WTC11 (cell line): ENCODE measurements around the gene ERMAP. TPM values are rescaled to one million over a fixed set of nuclear protein-coding genes. Genes with fewer than 3 reads are reported as not detected.

Experiments used
- ATAC-seq: fragments of 200-7000 bp; cut with Tn5 transposase; 2 replicates; pipeline ENCODE4 v1.10.0; 2021; ENCODE audit warnings: mild to moderate bottlenecking, moderate library complexity
- CTCF ChIA-PET: fragments of 300-600 bp; sonication (Branson Sonifier 250); formaldehyde crosslinking; loops from one replicate; lab custom pipeline; 2021; ENCODE audit warnings: antibody characterized with exemption; lab: Charles Lee
- POLR2A ChIA-PET: fragments of 350-600 bp; sonication (Branson Sonifier 250); formaldehyde crosslinking; loops from one replicate; lab custom pipeline; 2021; ENCODE audit warnings: antibody characterized with exemption; lab: Charles Lee
- DNase-seq: peaks from one replicate; pipeline ENCODE4 v3.0.0; 2021; ENCODE audit warnings: low spot score
- H3K27ac Mint-ChIP-seq: 2 replicates; pipeline ENCODE4 v1.8.0; 2021; ENCODE audit warnings: mixed read lengths
- H3K27me3 Mint-ChIP-seq: 2 replicates; pipeline ENCODE4 v1.8.0; 2021; ENCODE audit warnings: low read depth, mild to moderate bottlenecking, moderate library complexity, mixed read lengths
- H3K36me3 Mint-ChIP-seq: 2 replicates; pipeline ENCODE4 v1.8.0; 2021; ENCODE audit warnings: mixed read lengths
- H3K4me1 Mint-ChIP-seq: 2 replicates; pipeline ENCODE4 v1.8.0; 2022; ENCODE audit warnings: mixed read lengths
- H3K4me3 Mint-ChIP-seq: 2 replicates; pipeline ENCODE4 v1.8.0; 2021; ENCODE audit warnings: mild to moderate bottlenecking, moderate library complexity, mixed read lengths
- H3K9me3 Mint-ChIP-seq: 2 replicates; pipeline ENCODE4 v1.8.0; 2021; ENCODE audit warnings: mixed read lengths
- CBFB ChIP-seq: sonication (generic); formaldehyde crosslinking; IDR thresholded peaks from 2 replicates; pipeline ENCODE4 v1.8.1; 2022; ENCODE audit warnings: mild to moderate bottlenecking, low read depth, missing genetic modification reagents
- JAZF1 ChIP-seq: fragments of 250-450 bp; sonication (Bioruptor Pico); IDR thresholded peaks from 2 replicates; pipeline ENCODE4 v1.9.0; 2021; ENCODE audit warnings: moderate library complexity, mild to moderate bottlenecking, inconsistent platforms
- JUN ChIP-seq: sonication (generic); formaldehyde crosslinking; IDR thresholded peaks from 2 replicates; pipeline ENCODE4 v1.8.0; 2023; ENCODE audit warnings: mild to moderate bottlenecking, missing genetic modification reagents
- NFATC4 ChIP-seq: fragments of 250-450 bp; sonication (Bioruptor Pico); IDR thresholded peaks from 2 replicates; pipeline ENCODE4 v1.9.0; 2021; ENCODE audit warnings: mild to moderate bottlenecking
- NFYB ChIP-seq: sonication (generic); formaldehyde crosslinking; conservative IDR thresholded peaks from 2 replicates; pipeline ENCODE4 v1.8.0; 2022; ENCODE audit warnings: low read depth, missing genetic modification reagents
- OVOL2 ChIP-seq: fragments of 250-450 bp; sonication (Bioruptor Pico); IDR thresholded peaks from 2 replicates; pipeline ENCODE4 v1.9.0; 2021; ENCODE audit warnings: mild to moderate bottlenecking, borderline replicate concordance
- SMAD4 ChIP-seq: sonication (generic); formaldehyde crosslinking; IDR thresholded peaks from 2 replicates; pipeline ENCODE4 v1.8.0; 2022; ENCODE audit warnings: mild to moderate bottlenecking, missing genetic modification reagents
- TP53 ChIP-seq: sonication (generic); formaldehyde crosslinking; IDR thresholded peaks from 2 replicates; pipeline ENCODE4 v1.8.1; 2023; ENCODE audit warnings: mild to moderate bottlenecking, missing genetic modification reagents
- ZNF232 ChIP-seq: sonication (generic); formaldehyde crosslinking; IDR thresholded peaks from 2 replicates; pipeline ENCODE4 v1.8.0; 2022; ENCODE audit warnings: mild to moderate bottlenecking, missing genetic modification reagents
- ZNF396 ChIP-seq: fragments of 250-450 bp; sonication (Bioruptor Pico); IDR thresholded peaks from 2 replicates; pipeline ENCODE4 v1.8.0; 2021; ENCODE audit warnings: mild to moderate bottlenecking, moderate library complexity, borderline replicate concordance
- ZNF423 ChIP-seq: fragments of 250-450 bp; sonication (Bioruptor Pico); IDR thresholded peaks from 2 replicates; pipeline ENCODE4 v2.1.2; 2022; ENCODE audit warnings: mild to moderate bottlenecking, moderate library complexity
- total RNA-seq: library from RNA; stranded (reverse); gene quantifications from 3 replicates; pipeline ENCODE4 v1.2.3, GENCODE V29; 2021
- TF ChIP-seq, protein P1 (sequence below): sonication (generic); formaldehyde crosslinking; IDR thresholded peaks from 2 replicates; pipeline ENCODE4 v1.8.1; 2023; ENCODE audit warnings: mild to moderate bottlenecking, missing genetic modification reagents
- TF ChIP-seq, protein P2 (sequence below): fragments of 250-450 bp; sonication (Bioruptor Pico); IDR thresholded peaks from 2 replicates; pipeline ENCODE4 v1.9.0; 2021; ENCODE audit warnings: mild to moderate bottlenecking, borderline replicate concordance
- TF ChIP-seq, protein P3 (sequence below): sonication (generic); formaldehyde crosslinking; IDR thresholded peaks from 2 replicates; pipeline ENCODE4 v1.8.1; 2022; ENCODE audit warnings: mild to moderate bottlenecking, moderate library complexity, missing genetic modification reagents
- TF ChIP-seq, protein P4 (sequence below): sonication (generic); formaldehyde crosslinking; conservative IDR thresholded peaks from 2 replicates; pipeline ENCODE4 v1.8.1; 2023; ENCODE audit warnings: mild to moderate bottlenecking, low read depth, missing genetic modification reagents, moderate library complexity
- TF ChIP-seq, protein P5 (sequence below): sonication (generic); formaldehyde crosslinking; IDR thresholded peaks from 2 replicates; pipeline ENCODE4 v1.8.1; 2023; ENCODE audit warnings: mild to moderate bottlenecking, missing genetic modification reagents, moderate library complexity
- TF ChIP-seq, protein P6 (sequence below): sonication (generic); formaldehyde crosslinking; IDR thresholded peaks from 2 replicates; pipeline ENCODE4 v1.8.0; 2022; ENCODE audit warnings: mild to moderate bottlenecking, missing genetic modification reagents
- TF ChIP-seq, protein P7 (sequence below): sonication (generic); formaldehyde crosslinking; IDR thresholded peaks from 2 replicates; pipeline ENCODE4 v1.8.0; 2023; ENCODE audit warnings: mild to moderate bottlenecking, missing genetic modification reagents

Gene ERMAP
- total RNA-seq, 1 experiment from 2014 or later = 2.6 TPM

DNA sequence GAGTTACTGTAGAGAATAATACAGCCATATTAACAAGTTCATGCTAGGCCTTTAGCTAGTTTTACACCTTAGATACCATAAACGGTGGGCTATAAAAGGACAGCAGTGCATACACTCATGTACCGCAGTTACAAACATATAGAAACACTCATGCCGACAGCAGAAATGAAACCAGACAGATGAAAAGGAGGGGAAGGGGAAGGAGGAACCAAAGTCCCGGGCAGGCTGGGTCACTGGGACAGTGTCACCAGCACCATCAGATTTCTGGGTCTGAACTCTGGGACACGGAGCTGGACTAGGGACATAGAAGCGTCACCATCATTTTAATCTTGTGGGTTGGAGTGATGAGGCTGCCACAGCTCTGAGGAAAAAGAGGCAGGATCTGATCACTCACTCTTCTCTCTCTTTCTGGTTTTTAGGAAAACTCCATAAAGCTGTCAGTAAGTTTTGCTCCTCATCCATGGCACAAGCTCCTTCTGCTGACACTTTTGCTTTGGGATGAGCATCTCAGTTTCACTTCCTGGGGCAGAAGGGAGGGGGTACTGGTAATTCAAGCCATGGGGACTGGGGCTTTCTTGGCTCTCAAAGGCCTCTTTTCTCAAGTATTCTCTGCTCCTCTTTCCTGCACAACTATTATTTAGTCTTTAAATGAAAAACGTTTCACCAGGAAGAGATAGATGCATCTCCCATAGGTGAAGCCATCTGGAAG, 21.7 kb downstream of the ERMAP start:
- no peaks in the 10 kb centered on the region for H3K27me3 Mint-ChIP-seq
- no peaks in the 10 kb centered on the region for H3K9me3 Mint-ChIP-seq
- ChIA-PET CTCF (interaction anchor here (1.1 to 1.6 kb wide), 3 partner anchors 8 to 235 kb away, joined by 3 to 5 read pairs (median 4); partner anchors contain the start of gene ZNF691), POLR2A (no interaction called here)
- TF ChIP-seq, protein P1, sequence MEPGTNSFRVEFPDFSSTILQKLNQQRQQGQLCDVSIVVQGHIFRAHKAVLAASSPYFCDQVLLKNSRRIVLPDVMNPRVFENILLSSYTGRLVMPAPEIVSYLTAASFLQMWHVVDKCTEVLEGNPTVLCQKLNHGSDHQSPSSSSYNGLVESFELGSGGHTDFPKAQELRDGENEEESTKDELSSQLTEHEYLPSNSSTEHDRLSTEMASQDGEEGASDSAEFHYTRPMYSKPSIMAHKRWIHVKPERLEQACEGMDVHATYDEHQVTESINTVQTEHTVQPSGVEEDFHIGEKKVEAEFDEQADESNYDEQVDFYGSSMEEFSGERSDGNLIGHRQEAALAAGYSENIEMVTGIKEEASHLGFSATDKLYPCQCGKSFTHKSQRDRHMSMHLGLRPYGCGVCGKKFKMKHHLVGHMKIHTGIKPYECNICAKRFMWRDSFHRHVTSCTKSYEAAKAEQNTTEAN (CRISPR knock-in tag) = no peak
- TF ChIP-seq, protein P2, sequence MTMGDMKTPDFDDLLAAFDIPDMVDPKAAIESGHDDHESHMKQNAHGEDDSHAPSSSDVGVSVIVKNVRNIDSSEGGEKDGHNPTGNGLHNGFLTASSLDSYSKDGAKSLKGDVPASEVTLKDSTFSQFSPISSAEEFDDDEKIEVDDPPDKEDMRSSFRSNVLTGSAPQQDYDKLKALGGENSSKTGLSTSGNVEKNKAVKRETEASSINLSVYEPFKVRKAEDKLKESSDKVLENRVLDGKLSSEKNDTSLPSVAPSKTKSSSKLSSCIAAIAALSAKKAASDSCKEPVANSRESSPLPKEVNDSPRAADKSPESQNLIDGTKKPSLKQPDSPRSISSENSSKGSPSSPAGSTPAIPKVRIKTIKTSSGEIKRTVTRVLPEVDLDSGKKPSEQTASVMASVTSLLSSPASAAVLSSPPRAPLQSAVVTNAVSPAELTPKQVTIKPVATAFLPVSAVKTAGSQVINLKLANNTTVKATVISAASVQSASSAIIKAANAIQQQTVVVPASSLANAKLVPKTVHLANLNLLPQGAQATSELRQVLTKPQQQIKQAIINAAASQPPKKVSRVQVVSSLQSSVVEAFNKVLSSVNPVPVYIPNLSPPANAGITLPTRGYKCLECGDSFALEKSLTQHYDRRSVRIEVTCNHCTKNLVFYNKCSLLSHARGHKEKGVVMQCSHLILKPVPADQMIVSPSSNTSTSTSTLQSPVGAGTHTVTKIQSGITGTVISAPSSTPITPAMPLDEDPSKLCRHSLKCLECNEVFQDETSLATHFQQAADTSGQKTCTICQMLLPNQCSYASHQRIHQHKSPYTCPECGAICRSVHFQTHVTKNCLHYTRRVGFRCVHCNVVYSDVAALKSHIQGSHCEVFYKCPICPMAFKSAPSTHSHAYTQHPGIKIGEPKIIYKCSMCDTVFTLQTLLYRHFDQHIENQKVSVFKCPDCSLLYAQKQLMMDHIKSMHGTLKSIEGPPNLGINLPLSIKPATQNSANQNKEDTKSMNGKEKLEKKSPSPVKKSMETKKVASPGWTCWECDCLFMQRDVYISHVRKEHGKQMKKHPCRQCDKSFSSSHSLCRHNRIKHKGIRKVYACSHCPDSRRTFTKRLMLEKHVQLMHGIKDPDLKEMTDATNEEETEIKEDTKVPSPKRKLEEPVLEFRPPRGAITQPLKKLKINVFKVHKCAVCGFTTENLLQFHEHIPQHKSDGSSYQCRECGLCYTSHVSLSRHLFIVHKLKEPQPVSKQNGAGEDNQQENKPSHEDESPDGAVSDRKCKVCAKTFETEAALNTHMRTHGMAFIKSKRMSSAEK (CRISPR knock-in tag) = no peak
- no peak for TF ChIP-seq JUN (CRISPR knock-in tag)
- no peak for TF ChIP-seq ZNF232 (CRISPR knock-in tag)
- no peak for TF ChIP-seq ZNF396 (CRISPR knock-in tag)
- TF ChIP-seq, protein P3, sequence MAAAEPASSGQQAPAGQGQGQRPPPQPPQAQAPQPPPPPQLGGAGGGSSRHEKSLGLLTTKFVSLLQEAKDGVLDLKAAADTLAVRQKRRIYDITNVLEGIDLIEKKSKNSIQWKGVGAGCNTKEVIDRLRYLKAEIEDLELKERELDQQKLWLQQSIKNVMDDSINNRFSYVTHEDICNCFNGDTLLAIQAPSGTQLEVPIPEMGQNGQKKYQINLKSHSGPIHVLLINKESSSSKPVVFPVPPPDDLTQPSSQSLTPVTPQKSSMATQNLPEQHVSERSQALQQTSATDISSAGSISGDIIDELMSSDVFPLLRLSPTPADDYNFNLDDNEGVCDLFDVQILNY (CRISPR knock-in tag) = no peak
- no peak for TF ChIP-seq CBFB (CRISPR knock-in tag)
- TF ChIP-seq, protein P4, sequence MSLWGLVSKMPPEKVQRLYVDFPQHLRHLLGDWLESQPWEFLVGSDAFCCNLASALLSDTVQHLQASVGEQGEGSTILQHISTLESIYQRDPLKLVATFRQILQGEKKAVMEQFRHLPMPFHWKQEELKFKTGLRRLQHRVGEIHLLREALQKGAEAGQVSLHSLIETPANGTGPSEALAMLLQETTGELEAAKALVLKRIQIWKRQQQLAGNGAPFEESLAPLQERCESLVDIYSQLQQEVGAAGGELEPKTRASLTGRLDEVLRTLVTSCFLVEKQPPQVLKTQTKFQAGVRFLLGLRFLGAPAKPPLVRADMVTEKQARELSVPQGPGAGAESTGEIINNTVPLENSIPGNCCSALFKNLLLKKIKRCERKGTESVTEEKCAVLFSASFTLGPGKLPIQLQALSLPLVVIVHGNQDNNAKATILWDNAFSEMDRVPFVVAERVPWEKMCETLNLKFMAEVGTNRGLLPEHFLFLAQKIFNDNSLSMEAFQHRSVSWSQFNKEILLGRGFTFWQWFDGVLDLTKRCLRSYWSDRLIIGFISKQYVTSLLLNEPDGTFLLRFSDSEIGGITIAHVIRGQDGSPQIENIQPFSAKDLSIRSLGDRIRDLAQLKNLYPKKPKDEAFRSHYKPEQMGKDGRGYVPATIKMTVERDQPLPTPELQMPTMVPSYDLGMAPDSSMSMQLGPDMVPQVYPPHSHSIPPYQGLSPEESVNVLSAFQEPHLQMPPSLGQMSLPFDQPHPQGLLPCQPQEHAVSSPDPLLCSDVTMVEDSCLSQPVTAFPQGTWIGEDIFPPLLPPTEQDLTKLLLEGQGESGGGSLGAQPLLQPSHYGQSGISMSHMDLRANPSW (CRISPR knock-in tag) = no peak
- no peak for TF ChIP-seq JAZF1
- TF ChIP-seq, protein P5, sequence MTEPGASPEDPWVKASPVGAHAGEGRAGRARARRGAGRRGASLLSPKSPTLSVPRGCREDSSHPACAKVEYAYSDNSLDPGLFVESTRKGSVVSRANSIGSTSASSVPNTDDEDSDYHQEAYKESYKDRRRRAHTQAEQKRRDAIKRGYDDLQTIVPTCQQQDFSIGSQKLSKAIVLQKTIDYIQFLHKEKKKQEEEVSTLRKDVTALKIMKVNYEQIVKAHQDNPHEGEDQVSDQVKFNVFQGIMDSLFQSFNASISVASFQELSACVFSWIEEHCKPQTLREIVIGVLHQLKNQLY (CRISPR knock-in tag) = no peak
- TF ChIP-seq, protein P6, sequence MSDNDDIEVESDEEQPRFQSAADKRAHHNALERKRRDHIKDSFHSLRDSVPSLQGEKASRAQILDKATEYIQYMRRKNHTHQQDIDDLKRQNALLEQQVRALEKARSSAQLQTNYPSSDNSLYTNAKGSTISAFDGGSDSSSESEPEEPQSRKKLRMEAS (CRISPR knock-in tag) = no peak
- no peak for TF ChIP-seq SMAD4 (CRISPR knock-in tag)
- TF ChIP-seq TP53 (CRISPR knock-in tag) = no peak
- TF ChIP-seq NFATC4 (CRISPR knock-in tag) = no peak
- TF ChIP-seq, protein P7, sequence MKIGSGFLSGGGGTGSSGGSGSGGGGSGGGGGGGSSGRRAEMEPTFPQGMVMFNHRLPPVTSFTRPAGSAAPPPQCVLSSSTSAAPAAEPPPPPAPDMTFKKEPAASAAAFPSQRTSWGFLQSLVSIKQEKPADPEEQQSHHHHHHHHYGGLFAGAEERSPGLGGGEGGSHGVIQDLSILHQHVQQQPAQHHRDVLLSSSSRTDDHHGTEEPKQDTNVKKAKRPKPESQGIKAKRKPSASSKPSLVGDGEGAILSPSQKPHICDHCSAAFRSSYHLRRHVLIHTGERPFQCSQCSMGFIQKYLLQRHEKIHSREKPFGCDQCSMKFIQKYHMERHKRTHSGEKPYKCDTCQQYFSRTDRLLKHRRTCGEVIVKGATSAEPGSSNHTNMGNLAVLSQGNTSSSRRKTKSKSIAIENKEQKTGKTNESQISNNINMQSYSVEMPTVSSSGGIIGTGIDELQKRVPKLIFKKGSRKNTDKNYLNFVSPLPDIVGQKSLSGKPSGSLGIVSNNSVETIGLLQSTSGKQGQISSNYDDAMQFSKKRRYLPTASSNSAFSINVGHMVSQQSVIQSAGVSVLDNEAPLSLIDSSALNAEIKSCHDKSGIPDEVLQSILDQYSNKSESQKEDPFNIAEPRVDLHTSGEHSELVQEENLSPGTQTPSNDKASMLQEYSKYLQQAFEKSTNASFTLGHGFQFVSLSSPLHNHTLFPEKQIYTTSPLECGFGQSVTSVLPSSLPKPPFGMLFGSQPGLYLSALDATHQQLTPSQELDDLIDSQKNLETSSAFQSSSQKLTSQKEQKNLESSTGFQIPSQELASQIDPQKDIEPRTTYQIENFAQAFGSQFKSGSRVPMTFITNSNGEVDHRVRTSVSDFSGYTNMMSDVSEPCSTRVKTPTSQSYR = no peak
- TF ChIP-seq OVOL2 (CRISPR knock-in tag) = no peak
- TF ChIP-seq NFYB (CRISPR knock-in tag) = no peak
- TF ChIP-seq ZNF423 (CRISPR knock-in tag) = no peak
- no peaks in the 10 kb centered on the region for H3K4me1 Mint-ChIP-seq
- DNase-seq = no peak
- no peak overlapping the region for H3K27ac Mint-ChIP-seq
- no peak overlapping the region for H3K4me3 Mint-ChIP-seq
- H3K36me3 Mint-ChIP-seq = peaks cover 8% of the 10 kb centered on the region; the same call in 1 of the 2 replicates
- no peak for ATAC-seq
